ENCODE data around the gene LRTM1. TPM values are rescaled to one million over a fixed set of nuclear protein-coding genes. Genes with fewer than 3 reads are reported as not detected.

Gene LRTM1
- total RNA-seq, 6 experiments from 2014 or later: not detected

- peaks cover 2% of the 10 kb centered on the region; the same call in 1 of the 2 replicates for H3K27me3 Mint-ChIP-seq (ENCODE audit: insufficient read depth)
- peaks cover 71% of the 10 kb centered on the region for H3K4me1 Mint-ChIP-seq (ENCODE audit: low read depth)
- H3K36me3 Mint-ChIP-seq (ENCODE audit: low read depth): no peaks in the 10 kb centered on the region
- peak overlapping the region; percentile 27; the same call in 1 of the 2 replicates for H3K4me3 Mint-ChIP-seq
- H3K27ac Mint-ChIP-seq: peak overlapping the region; percentile 89
- no peaks in the 10 kb centered on the region for H3K9me3 Mint-ChIP-seq
- TF ChIP-seq CTCF (IDR thresholded peaks at IDR 0.05): no peak
- peak; percentile 18 for DNase-seq
Observed at GRCh38 chr3:54954521-54954920, 26.7 kb upstream of the LRTM1 start.

- Mint-ChIP-seq H3K4me3 (peak overlapping the region; percentile 27), H3K9me3 (no peaks in the 10 kb centered on the region), H3K4me1 (ENCODE audit: low read depth) (peaks cover 73% of the 10 kb centered on the region), H3K27ac (peak overlapping the region; percentile 89), H3K36me3 (ENCODE audit: low read depth) (no peaks in the 10 kb centered on the region), H3K27me3 (ENCODE audit: insufficient read depth) (peaks cover 2% of the 10 kb centered on the region; the same call in 1 of the 2 replicates)
- peak; percentile 85 for DNase-seq
- no peak for TF ChIP-seq CTCF (IDR thresholded peaks at IDR 0.05)
Observed at GRCh38 chr3:54954022-54954421, 26.2 kb upstream of the LRTM1 start.

GRCh38 chr3:54951405-54951804 lies 23.5 kb upstream of the LRTM1 start:
- Mint-ChIP-seq H3K4me1 (ENCODE audit: low read depth) (peaks cover 64% of the 10 kb centered on the region), H3K27ac (peak overlapping the region; percentile 13), H3K9me3 (no peaks in the 10 kb centered on the region), H3K36me3 (ENCODE audit: low read depth) (no peaks in the 10 kb centered on the region), H3K4me3 (no peak overlapping the region), H3K27me3 (ENCODE audit: insufficient read depth) (no peaks in the 10 kb centered on the region)
- peak; percentile 90 for TF ChIP-seq CTCF (IDR thresholded peaks at IDR 0.05)
- DNase-seq: peak; percentile 87

GRCh38 chr3:54950391-54951003 lies 22.6 kb upstream of the LRTM1 start:
- 0 out of 2 replicates have a peak overlapping the region, but pooled peaks have one; percentile 21 for H3K27ac Mint-ChIP-seq
- peaks cover 62% of the 10 kb centered on the region for H3K4me1 Mint-ChIP-seq (ENCODE audit: low read depth)
- no peaks in the 10 kb centered on the region for H3K36me3 Mint-ChIP-seq (ENCODE audit: low read depth)
- no peak for TF ChIP-seq CTCF (IDR thresholded peaks at IDR 0.05)
- no peak for DNase-seq
- no peaks in the 10 kb centered on the region; the same call in 1 of the 2 replicates for H3K27me3 Mint-ChIP-seq (ENCODE audit: insufficient read depth)
- H3K9me3 Mint-ChIP-seq: no peaks in the 10 kb centered on the region
- no peak overlapping the region for H3K4me3 Mint-ChIP-seq

- no peaks in the 10 kb centered on the region for H3K36me3 Mint-ChIP-seq (ENCODE audit: low read depth)
- H3K27ac Mint-ChIP-seq: no peak overlapping the region
- DNase-seq: no peak
Observed at GRCh38 chr3:54949491-54950044, 21.7 kb upstream of the LRTM1 start.

More at GRCh38 chr3:54949491-54950044, 21.7 kb upstream of the LRTM1 start:
- H3K4me1 Mint-ChIP-seq (ENCODE audit: low read depth): peaks cover 52% of the 10 kb centered on the region
- H3K4me3 Mint-ChIP-seq: no peak overlapping the region
- no peaks in the 10 kb centered on the region; the same call in 1 of the 2 replicates for H3K27me3 Mint-ChIP-seq (ENCODE audit: insufficient read depth)
- H3K9me3 Mint-ChIP-seq: no peaks in the 10 kb centered on the region
- no peak for TF ChIP-seq CTCF (IDR thresholded peaks at IDR 0.05)
